ENCODE results near the gene CATSPERB. TPM values are rescaled to one million over a fixed set of nuclear protein-coding genes. Genes with fewer than 3 reads are reported as not detected.
"Not testable (repeated sequence)": the region's sequence is repeated elsewhere in the genome, so short reads cannot be mapped to it uniquely, and the experiment has no call there.

CATSPERB gene
- polyA plus RNA-seq, 6 donors from 2014 or later: 0.71 TPM; not detected in 5

DNA sequence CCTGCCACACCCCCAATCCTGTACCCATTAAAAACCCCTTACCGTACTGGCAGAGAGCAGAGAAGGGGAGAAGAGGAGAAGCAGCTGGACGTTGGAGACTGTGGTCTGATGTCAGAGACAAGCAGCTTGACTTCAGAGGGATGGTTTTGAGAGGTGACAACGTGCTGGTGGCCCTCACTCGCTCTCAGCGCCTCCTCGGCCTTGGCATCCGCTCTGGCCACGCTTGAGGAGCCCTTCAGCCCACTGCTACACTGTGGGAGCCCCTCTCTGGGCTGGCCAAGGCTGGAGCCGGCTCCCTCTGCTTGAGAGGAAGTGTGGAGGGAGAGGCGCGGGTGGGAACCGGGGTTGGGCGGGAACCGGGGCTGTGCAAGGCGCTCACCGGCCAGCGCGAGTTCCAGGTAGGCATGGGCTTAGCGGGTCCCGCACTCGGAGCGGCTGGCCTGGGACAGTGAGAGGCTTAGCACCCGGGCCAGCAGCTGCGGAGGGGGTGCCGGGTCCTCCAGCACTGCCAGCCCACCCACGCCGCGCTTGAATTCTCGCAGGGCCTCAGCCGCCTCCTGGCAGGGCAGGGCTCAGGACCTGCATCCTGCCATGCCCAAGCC, 154.2 kb downstream of the CATSPERB start:
- peaks cover 0 to 14% (median 7%) of the 10 kb centered on the region in 7 donors for H3K9me3 Mint-ChIP-seq
- H3K4me1 Mint-ChIP-seq: peaks cover 7 to 19% (median 15%) of the 10 kb centered on the region in 3 donors
- no peak for DNase-seq
- no peaks in the 10 kb centered on the region for H3K36me3 Mint-ChIP-seq
- peaks cover 25 to 53% (median 42%) of the 10 kb centered on the region in 3 donors for H3K27me3 Mint-ChIP-seq
- H3K4me3 Mint-ChIP-seq: peak overlapping the region in 1 of 8 donors; percentile 11
- no peak for ATAC-seq (ENCODE audit: low read depth in 2 of 2)
- H3K27ac Mint-ChIP-seq: peak overlapping the region in 1 of 6 donors; percentile 70

DNA sequence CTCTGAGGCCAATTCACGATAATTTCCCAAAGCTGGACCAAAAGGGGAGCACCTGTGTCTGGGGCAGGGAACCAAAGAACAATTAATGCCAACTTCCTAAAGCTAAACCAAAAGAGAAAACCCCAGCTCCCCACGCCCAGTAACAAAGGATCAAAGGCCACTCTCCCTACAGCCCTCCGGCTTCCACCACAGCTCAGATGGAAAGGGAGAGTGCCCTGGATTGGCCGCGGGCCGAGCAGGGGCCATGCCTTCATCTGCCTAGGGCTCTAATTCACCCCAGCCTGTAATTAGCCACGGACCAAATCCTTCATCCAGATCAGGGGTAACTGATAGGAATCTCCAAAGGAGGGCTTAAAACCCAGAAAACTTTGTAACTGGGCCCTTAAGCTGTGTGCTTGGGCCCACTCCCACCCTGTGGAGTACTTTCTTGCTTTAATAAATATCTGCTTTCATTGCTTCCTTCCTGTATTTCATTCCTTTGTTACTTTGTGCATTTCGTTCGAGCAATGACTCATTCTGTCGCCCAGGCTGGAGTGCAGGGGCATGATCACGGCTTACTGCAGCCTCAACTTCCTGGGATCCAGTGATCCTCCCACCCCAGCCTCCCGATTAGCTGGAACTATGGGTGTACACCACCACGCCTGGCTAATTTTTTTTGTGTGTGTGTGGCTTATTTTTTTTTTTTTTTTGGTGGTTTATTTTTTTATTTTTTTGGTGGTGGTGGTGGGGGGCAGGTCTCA, 156.2 kb downstream of the CATSPERB start:
- no peak for ATAC-seq (ENCODE audit: low read depth in 2 of 2)
- H3K4me1 Mint-ChIP-seq: peaks cover 7 to 19% (median 15%) of the 10 kb centered on the region in 3 donors
- H3K9me3 Mint-ChIP-seq: peaks cover 0 to 20% (median 5%) of the 10 kb centered on the region in 7 donors
- H3K27ac Mint-ChIP-seq: peak overlapping the region in 2 of 6 donors; percentile 23 to 58
- H3K36me3 Mint-ChIP-seq: no peaks in the 10 kb centered on the region
- H3K4me3 Mint-ChIP-seq: peak overlapping the region in 4 of 8 donors; percentile 21 to 76 (median 52)
- H3K27me3 Mint-ChIP-seq: peaks cover 23 to 45% (median 38%) of the 10 kb centered on the region in 3 donors
- no peak for DNase-seq

DNA sequence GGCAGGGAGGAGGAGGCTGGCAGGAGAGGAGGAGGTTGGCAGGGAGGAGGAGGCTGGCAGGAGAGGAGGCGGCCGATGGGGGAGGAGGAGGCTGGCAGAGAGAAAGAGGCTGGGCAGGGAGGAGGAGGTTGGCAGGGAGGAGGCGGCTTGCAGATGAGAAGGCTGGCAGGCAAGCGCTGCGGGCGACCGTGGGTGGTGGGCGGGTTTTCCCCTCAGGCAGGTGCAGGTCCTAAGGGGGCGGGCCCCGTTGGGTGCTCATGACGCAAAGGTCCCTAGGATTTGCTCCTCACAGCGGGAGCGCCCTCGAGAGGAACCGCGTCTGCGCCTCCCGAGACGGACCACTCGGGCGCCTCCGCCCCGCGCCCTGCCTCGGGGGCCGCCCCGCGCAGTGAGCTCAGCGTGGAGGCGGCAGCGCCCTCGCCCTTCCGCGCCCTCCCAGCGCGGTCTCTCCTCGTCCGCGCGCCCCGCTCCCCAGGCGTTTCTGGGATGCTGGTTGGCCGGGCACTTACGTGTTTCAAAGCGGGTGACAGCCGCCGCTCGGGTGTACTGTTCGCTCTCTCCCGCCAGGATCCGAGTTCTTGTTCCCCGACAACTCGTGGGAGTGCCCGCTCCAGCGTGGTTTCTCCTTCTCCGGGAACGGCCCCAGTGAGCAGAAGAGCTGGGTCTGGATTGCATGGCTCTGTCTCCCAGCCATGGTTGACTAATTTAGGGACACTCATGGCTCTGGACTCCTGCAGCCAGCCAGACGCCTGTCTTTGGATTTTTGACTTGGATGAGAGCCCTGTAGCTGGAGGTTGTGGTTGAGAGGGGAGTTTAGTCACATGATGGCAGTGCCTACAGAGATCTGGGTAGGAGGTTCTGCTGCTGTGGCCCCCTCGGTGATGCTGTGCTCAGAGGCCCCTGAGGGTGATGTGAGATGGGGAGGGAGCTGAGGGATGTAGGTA, 157.7 kb downstream of the CATSPERB start:
- H3K9me3 Mint-ChIP-seq: peaks cover 0 to 20% (median 5%) of the 10 kb centered on the region in 7 donors
- H3K4me3 Mint-ChIP-seq: peak overlapping the region; percentile 58 to 86 (median 80)
- H3K27ac Mint-ChIP-seq: peak overlapping the region in 5 of 6 donors; percentile 7 to 91 (median 84)
- no peaks in the 10 kb centered on the region for H3K36me3 Mint-ChIP-seq
- ATAC-seq (ENCODE audit: low read depth in 2 of 2) (peak; percentile 84 to 90), DNase-seq (peak; percentile 58)
- peaks cover 21 to 38% (median 38%) of the 10 kb centered on the region in 3 donors for H3K27me3 Mint-ChIP-seq
- H3K4me1 Mint-ChIP-seq: peaks cover 7 to 19% (median 15%) of the 10 kb centered on the region in 3 donors

DNA sequence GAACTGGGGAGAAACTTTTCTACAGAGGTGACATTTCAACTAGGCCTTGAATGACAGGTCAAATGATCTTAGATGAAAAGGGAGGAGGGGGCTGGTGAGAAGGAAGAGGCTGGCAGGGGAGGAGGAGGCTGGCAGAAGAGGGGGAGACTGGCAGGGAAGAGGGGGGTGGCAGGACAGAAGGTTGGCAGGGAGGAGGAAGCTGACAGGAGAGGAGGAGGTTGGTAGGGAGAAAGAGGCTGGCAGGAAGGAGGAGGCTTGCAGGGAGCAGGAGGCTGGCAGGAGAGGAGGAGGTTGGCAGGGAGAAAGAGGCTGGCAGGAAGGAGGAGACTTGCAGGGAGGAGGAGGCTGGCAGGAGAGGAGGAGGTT, 158.4 kb downstream of the CATSPERB start:
- no peak for DNase-seq
- no peaks in the 10 kb centered on the region for H3K36me3 Mint-ChIP-seq
- H3K27ac Mint-ChIP-seq: peak overlapping the region in 4 of 6 donors; percentile 26 to 91 (median 72)
- peaks cover 0 to 14% (median 1%) of the 10 kb centered on the region in 7 donors for H3K9me3 Mint-ChIP-seq
- peak overlapping the region in 7 of 8 donors; percentile 29 to 84 (median 73) for H3K4me3 Mint-ChIP-seq
- H3K4me1 Mint-ChIP-seq: peaks cover 7 to 19% (median 15%) of the 10 kb centered on the region in 3 donors
- peaks cover 24 to 44% (median 35%) of the 10 kb centered on the region in 3 donors for H3K27me3 Mint-ChIP-seq
- ATAC-seq (ENCODE audit: low read depth in 2 of 2): no peak

DNA sequence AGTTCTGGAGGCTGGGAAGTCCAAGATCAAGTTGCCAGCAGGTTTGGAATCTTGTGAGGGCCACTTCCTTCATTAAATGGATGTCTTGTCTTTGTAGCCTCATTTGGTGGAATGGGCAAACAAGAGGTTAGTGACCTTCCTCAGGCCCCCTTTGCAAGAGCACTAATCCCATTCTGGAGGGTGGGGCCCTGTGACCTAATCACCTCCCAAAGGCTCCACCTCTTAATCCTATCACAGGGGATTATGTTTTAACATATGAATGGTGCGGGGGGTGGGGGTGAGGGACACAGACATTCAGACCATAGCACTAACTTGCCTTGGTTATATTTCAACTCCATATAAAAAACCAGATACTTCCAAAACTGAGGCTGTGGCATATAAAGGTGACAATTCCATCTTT, 161.9 kb downstream of the CATSPERB start:
- peaks cover 0 to 15% (median 2%) of the 10 kb centered on the region in 7 donors for H3K9me3 Mint-ChIP-seq
- peaks cover 7 to 19% (median 15%) of the 10 kb centered on the region in 3 donors for H3K4me1 Mint-ChIP-seq
- DNase-seq (no peak), ATAC-seq (ENCODE audit: low read depth in 2 of 2) (no peak)
- no peaks in the 10 kb centered on the region for H3K36me3 Mint-ChIP-seq
- H3K4me3 Mint-ChIP-seq: no peak overlapping the region
- peaks cover 24 to 52% (median 38%) of the 10 kb centered on the region in 3 donors for H3K27me3 Mint-ChIP-seq
- no peak overlapping the region for H3K27ac Mint-ChIP-seq

DNA sequence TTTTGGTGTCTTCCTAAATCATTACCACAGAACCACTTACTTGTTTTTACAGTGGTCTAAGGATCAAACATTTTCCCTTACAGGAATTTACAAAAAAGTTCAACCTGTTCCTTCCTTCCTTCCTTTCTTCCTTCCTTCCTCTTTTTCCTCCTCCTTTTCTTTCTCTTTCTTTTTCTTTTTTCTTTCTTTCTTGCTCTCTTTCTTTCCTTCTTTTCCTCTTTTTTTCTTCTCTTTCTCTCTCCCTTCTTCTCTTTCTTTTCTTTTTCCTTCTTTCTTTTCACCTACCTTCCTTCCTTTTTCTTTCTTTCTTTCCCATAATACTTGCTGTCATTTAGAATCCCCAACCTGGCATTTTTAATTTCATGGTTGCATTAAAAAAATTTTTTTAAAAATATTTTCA, 162.6 kb downstream of the CATSPERB start:
- DNase-seq (no peak), ATAC-seq (ENCODE audit: low read depth in 2 of 2) (no peak)
- H3K4me1 Mint-ChIP-seq: peaks cover 7 to 13% (median 10%) of the 10 kb centered on the region in 3 donors
- H3K9me3 Mint-ChIP-seq: peaks cover 0 to 15% (median 2%) of the 10 kb centered on the region in 7 donors
- no peaks in the 10 kb centered on the region for H3K36me3 Mint-ChIP-seq
- no peak overlapping the region for H3K4me3 Mint-ChIP-seq
- peaks cover 17 to 45% (median 31%) of the 10 kb centered on the region in 3 donors for H3K27me3 Mint-ChIP-seq
- H3K27ac Mint-ChIP-seq: no peak overlapping the region

DNA sequence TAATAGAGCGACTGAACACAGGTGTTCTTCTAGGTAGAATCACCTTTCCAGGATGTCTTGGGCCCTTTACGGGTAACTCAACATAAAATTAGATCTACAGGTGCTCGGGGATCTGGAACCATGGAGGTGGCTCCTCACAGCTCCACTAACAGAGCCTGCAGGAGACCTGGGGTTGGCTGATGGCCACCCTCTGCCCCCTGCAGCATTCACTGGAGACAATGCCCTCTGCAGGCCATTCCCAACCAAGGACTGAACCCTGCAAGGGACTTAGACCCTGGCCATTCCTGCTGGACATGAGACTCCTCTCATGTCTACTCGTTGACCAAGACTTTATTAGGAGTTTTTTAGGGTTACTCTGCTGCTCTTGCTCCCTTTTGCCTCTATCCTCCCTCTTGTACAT, 163.3 kb downstream of the CATSPERB start:
- DNase-seq (no peak), ATAC-seq (ENCODE audit: low read depth in 2 of 2) (no peak)
- no peak overlapping the region for H3K27ac Mint-ChIP-seq
- no peaks in the 10 kb centered on the region for H3K36me3 Mint-ChIP-seq
- H3K4me1 Mint-ChIP-seq: peaks cover 5 to 6% (median 6%) of the 10 kb centered on the region in 3 donors
- H3K9me3 Mint-ChIP-seq: peaks cover 0 to 15% (median 3%) of the 10 kb centered on the region in 7 donors
- no peak overlapping the region for H3K4me3 Mint-ChIP-seq
- peaks cover 16 to 40% (median 24%) of the 10 kb centered on the region in 3 donors for H3K27me3 Mint-ChIP-seq

DNA sequence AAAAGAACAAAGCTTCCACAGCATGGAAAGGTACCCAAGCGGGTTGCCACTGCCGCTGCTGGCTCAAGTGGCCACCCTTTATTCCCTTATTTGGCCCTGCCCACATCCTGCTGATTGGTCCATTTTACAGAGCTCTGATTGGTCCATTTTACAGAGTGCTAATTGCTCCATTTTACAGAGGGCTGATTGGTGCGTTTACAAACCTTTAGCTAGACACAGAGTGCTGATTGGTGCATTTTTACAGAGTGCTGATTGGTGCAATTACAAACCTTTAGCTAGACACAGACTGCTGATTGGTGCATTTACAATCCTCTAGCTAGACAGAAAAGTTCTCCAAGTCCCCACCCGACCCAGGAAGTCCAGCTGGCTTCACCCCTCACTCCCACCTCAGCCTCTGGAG, 164.1 kb downstream of the CATSPERB start:
- H3K36me3 Mint-ChIP-seq; H3K27ac Mint-ChIP-seq; H3K4me1 Mint-ChIP-seq; ATAC-seq (ENCODE audit: low read depth in 2 of 2); H3K4me3 Mint-ChIP-seq; DNase-seq: not testable (repeated sequence)
- H3K27me3 Mint-ChIP-seq: peaks cover 16 to 32% (median 17%) of the 10 kb centered on the region in 3 donors
- peaks cover 0 to 15% (median 4%) of the 10 kb centered on the region in 7 donors for H3K9me3 Mint-ChIP-seq

DNA sequence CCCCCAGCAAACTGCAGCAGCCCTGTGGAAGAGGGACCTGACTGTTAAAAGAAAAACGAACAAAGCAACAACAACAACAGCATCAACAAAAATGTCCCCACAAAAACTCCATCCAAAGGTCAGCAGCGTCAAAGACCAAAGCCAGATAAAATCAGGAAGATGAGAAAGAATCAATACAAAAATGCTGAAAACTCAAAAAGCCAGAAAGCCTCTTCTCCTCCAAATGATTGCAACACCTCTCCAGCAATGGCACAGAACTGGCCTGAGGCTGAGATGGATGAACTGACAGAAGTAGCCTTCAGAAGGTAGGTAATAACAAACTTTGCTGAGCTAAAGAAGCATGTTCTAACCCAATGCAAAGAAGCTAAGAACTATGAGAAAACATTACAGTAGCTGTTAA, 176.4 kb downstream of the CATSPERB start:
- peaks cover 23 to 49% (median 25%) of the 10 kb centered on the region in 3 donors for H3K27me3 Mint-ChIP-seq
- H3K27ac Mint-ChIP-seq: no peak overlapping the region

DNA sequence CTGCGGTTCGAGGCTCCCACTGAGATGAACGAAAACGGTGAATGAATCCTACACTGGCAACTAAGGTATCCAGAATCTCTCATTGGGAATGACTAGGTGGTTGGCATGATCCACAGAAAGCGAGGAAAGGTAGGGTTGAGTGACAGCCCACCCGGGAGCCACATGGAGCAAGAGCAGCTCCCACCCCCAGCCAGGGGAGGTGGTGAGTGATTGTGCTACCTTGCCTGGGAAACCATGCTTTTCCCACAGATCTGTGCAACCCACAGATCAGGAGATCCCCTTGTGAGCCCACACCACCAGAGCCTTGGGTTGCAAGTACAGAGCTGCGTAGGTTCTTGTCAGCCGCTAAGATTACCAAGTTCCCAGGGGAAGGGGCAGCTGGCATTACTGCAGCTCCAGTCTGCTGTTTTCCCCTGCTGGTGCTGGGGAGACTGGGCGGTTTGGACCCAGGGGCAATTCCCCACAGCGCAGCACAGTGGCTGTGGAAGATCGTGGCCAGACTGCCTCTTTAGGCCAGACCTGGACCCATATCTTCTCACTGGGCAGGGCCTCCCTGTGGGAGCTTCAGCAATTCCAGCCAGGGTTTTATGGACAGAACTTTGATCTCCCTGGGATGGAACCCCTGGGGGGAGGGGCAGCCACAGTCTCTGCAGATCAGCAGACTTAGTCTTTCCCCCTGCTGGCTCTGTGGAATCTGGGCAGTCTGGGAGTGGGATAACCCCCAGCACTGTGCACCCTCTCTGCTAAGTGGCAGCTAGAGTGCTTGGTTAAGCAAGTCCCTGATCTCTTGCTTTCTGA, 177.2 kb downstream of the CATSPERB start:
- Mint-ChIP-seq H3K9me3 (peaks cover 0 to 17% (median 12%) of the 10 kb centered on the region in 7 donors), H3K27me3 (peaks cover 20 to 42% (median 25%) of the 10 kb centered on the region in 3 donors), H3K4me1 (no peaks in the 10 kb centered on the region), H3K4me3 (no peak overlapping the region), H3K36me3 (peaks cover 0 to 5% of the 10 kb centered on the region in 2 donors), H3K27ac (peak overlapping the region in 1 of 6 donors; percentile 67)
- no peak for DNase-seq
- no peak for ATAC-seq (ENCODE audit: low read depth in 2 of 2)

More for the DNA sequence above, 176.4 kb downstream of the CATSPERB start:
- H3K36me3 Mint-ChIP-seq: peaks cover 0 to 5% of the 10 kb centered on the region in 2 donors
- ATAC-seq (ENCODE audit: low read depth in 2 of 2): no peak
- H3K4me3 Mint-ChIP-seq: no peak overlapping the region
- no peaks in the 10 kb centered on the region for H3K4me1 Mint-ChIP-seq
- no peak for DNase-seq
- peaks cover 0 to 19% (median 13%) of the 10 kb centered on the region in 7 donors for H3K9me3 Mint-ChIP-seq

DNA sequence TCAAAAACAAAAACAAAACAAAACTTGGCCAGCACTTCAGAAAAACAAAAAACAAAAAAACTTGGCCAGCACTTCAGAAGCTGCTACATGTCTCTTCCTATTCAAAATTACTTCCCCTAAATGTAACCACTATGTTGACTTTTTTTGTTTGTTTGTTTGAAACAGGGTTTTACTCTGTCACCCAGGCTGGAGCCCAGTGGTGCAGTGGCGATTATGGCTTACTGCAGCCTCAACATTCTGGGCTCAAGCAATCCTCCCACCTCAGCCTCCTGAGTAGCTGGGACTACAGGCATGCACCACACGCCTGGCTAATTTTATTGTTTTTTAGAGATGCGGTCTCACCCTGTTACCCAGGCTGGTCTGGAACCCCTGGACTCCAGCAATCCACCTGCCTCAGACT, 183.8 kb downstream of the CATSPERB start:
- H3K27ac Mint-ChIP-seq: no peak overlapping the region
- ATAC-seq (ENCODE audit: low read depth in 2 of 2) (no peak), DNase-seq (no peak)
- no peak overlapping the region for H3K4me3 Mint-ChIP-seq
- peaks cover 0 to 10% (median 4%) of the 10 kb centered on the region in 7 donors for H3K9me3 Mint-ChIP-seq
- H3K36me3 Mint-ChIP-seq: peaks cover 0 to 4% of the 10 kb centered on the region in 2 donors
- H3K4me1 Mint-ChIP-seq: no peaks in the 10 kb centered on the region
- H3K27me3 Mint-ChIP-seq: peaks cover 12 to 34% (median 17%) of the 10 kb centered on the region in 3 donors
